Measurements from ENCODE around the gene S100B.
"Not testable (repeated sequence)": the region's sequence is repeated elsewhere in the genome, so short reads cannot be mapped to it uniquely, and the experiment has no call there.

S100B gene

DNA sequence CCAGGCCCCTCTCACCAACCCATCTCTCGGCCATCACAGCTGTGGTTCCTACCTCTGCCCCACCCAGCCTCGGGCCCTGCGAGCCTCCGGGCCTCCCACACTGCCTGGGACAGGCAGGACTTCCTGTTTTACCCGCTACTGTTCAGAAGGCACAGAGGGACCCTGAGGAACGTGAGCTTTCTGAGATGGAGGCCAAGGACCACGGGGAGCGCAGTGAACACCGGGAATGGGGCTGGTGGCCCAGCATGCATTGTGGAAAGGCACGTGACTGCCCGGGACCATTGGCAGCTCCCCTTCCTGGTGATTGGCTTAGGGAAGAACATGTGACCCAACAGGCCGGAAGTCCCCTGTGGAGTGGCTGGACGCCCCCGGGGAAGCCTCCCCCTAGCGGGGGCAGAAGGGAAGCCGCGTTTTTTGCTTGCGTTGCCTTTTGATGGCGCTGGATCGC lies 7.0 kb downstream of the S100B start:
- no peak overlapping the region for H3K4me3 ChIP-seq (ENCODE audit: control insufficient read depth, low read depth, low read length)
- DNase-seq (ENCODE audit: low read depth) = no peak
- TF ChIP-seq, protein P1, sequence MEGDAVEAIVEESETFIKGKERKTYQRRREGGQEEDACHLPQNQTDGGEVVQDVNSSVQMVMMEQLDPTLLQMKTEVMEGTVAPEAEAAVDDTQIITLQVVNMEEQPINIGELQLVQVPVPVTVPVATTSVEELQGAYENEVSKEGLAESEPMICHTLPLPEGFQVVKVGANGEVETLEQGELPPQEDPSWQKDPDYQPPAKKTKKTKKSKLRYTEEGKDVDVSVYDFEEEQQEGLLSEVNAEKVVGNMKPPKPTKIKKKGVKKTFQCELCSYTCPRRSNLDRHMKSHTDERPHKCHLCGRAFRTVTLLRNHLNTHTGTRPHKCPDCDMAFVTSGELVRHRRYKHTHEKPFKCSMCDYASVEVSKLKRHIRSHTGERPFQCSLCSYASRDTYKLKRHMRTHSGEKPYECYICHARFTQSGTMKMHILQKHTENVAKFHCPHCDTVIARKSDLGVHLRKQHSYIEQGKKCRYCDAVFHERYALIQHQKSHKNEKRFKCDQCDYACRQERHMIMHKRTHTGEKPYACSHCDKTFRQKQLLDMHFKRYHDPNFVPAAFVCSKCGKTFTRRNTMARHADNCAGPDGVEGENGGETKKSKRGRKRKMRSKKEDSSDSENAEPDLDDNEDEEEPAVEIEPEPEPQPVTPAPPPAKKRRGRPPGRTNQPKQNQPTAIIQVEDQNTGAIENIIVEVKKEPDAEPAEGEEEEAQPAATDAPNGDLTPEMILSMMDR (IDR thresholded peaks at IDR 0.05; ENCODE audit: control insufficient read depth, insufficient read depth, low read depth, low read length, missing control alignments) = no peak

GRCh38 chr21:46597031-46597430 lies 7.9 kb downstream of the S100B start:
- DNase-seq (ENCODE audit: low read depth) = no peak

DNA sequence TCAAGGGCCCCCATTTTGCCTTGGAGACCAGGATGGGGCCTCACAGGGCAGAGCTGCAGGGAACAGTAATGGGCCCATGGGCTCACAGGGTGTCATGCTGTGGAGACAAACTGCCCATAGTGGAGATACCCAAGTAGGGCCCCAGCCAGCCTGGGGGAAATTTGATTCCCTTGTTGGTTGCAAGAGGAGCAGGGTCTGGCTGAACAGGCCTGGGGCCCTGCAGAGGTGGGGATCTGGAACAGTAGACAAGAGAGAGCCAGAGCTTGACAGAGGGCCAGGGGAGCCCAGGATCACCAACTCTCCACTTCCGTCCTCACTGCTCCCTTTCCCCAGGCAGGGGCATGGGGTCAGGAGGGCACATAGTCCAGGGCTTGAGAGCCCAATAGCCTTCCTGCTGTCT lies 8.7 kb downstream of the S100B start:
- TF ChIP-seq, protein P1 (IDR thresholded peaks at IDR 0.05; ENCODE audit: control insufficient read depth, insufficient read depth, low read depth, low read length, missing control alignments) = no peak
- H3K4me3 ChIP-seq (ENCODE audit: control insufficient read depth, low read depth, low read length) = no peak overlapping the region
- DNase-seq (ENCODE audit: low read depth) = no peak

More at GRCh38 chr21:46597031-46597430, 7.9 kb downstream of the S100B start:
- TF ChIP-seq, protein P1 (IDR thresholded peaks at IDR 0.05; ENCODE audit: control insufficient read depth, insufficient read depth, low read depth, low read length, missing control alignments) = no peak
- no peak overlapping the region for H3K4me3 ChIP-seq (ENCODE audit: control insufficient read depth, low read depth, low read length)

DNA sequence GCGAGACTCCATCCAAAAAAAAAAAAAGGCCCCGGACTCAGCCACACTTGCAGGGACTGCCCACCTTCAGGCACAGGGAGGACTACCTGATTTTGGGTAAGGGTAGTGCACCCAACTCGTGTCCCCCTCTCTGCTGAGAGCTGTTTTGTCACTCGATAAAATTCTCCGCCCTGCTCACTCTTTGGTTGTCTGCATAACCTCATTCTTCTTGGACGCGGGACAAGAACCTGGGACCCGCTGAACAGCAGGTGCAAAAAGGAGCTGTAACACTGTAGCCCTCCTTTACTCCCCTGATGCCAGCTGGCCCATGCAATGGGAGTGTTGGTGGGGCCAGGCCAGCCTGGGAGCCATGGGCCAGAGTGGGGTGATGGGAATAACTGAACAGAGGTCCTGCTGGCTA lies 10.6 kb downstream of the S100B start:
- no peak overlapping the region for H3K4me3 ChIP-seq (ENCODE audit: control insufficient read depth, low read depth, low read length)
- TF ChIP-seq, protein P1 (IDR thresholded peaks at IDR 0.05; ENCODE audit: control insufficient read depth, insufficient read depth, low read depth, low read length, missing control alignments) = no peak
- no peak for DNase-seq (ENCODE audit: low read depth)

GRCh38 chr21:46585191-46585953 lies 19.5 kb downstream of the S100B start:
- TF ChIP-seq, protein P1 (IDR thresholded peaks at IDR 0.05; ENCODE audit: control insufficient read depth, insufficient read depth, low read depth, low read length, missing control alignments) = no peak
- H3K4me3 ChIP-seq (ENCODE audit: control insufficient read depth, low read depth, low read length) = no peak overlapping the region
- DNase-seq (ENCODE audit: low read depth) = no peak

- TF ChIP-seq, protein P1 (IDR thresholded peaks at IDR 0.05; ENCODE audit: control insufficient read depth, insufficient read depth, low read depth, low read length, missing control alignments) = no peak
- no peak overlapping the region for H3K4me3 ChIP-seq (ENCODE audit: control insufficient read depth, low read depth, low read length)
- no peak for DNase-seq (ENCODE audit: low read depth)
Measured at GRCh38 chr21:46581780-46582307, 23.0 kb downstream of the S100B start.

DNA sequence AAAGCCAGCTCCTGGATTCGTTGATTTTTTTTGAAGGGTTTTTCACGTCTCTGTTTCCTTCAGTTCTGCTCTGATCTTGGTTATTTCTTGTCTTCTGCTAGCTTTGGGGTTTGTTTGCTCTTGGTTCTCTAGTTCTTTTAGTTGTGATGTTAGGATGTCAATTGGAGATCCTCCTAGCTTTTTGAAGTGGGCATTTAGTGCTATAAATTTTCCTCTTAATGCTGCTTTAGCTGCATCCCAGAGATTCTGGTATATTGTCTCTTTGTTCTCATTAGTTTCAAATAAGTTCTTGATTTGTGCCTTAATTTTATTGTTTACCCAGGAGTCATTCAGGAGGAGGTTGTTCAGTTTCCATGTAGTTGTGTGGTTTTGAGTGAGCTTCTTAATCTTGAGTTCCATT lies 25.5 kb downstream of the S100B start:
- DNase-seq (ENCODE audit: low read depth); H3K4me3 ChIP-seq (ENCODE audit: control insufficient read depth, low read depth, low read length): not testable (repeated sequence)

GRCh38 chr21:46577786-46578185 lies 27.1 kb downstream of the S100B start:
- H3K4me3 ChIP-seq (ENCODE audit: control insufficient read depth, low read depth, low read length); DNase-seq (ENCODE audit: low read depth): not testable (repeated sequence)

All from AG09309 (cell line).